Endothelial cell of umbilical vein (primary cell): ENCODE data around the gene TBPL1. TPM values are rescaled to one million over a fixed set of nuclear protein-coding genes. Genes with fewer than 3 reads are reported as not detected.
A peak's percentile ranks its signal among the peaks of the same experiment; 100 is the strongest.

Source experiments
- BruUV-seq: library from RNA; stranded (reverse); fragments of 400-500 nt; replicated peaks from 2 replicates; lab custom pipeline; 2021; lab: Mats Ljungman, UMichigan
- CTCF ChIA-PET: fragments of 300-600, 350-600 bp; sonication (Branson Sonifier 250); formaldehyde crosslinking; loops from one replicate; lab custom pipeline; 2021; ENCODE audit warnings: antibody characterized with exemption, inconsistent platforms; lab: Charles Lee
- POLR2A ChIA-PET: fragments of 300-600, 350-600 bp; sonication (Branson Sonifier 250); formaldehyde crosslinking; loops from one replicate; lab custom pipeline; 2021; ENCODE audit warnings: antibody characterized with exemption, inconsistent platforms; lab: Charles Lee
- DNase-seq: peaks from one replicate; pipeline ENCODE4 v3.0.0-alpha.2; 2011; ENCODE audit warnings: low read depth, low spot score
- FAIRE-seq: peaks from 2 replicates; lab custom pipeline; 2011; peaks lifted over from hg19 to GRCh38; lab: Jason Lieb, UNC
- H2AFZ ChIP-seq: 2 replicates; pipeline ENCODE4 v1.6.0; 2012; ENCODE audit warnings: low read depth, low read length, control low read depth, inconsistent platforms
- H3K27ac ChIP-seq: 2 replicates; pipeline ENCODE4 v1.5.1; 2011; ENCODE audit warnings: low read depth, mild to moderate bottlenecking, control low read depth, low read length, moderate library complexity; ENCODE audit not compliant: insufficient read depth
- H3K27me3 ChIP-seq, 2 experiments: 2 replicates each; pipeline versions ENCODE4 v1.6.0 to v1.6.1; 2011; ENCODE audit warnings: low read length in 2 of 2, mixed read lengths in 1 of 2; ENCODE audit not compliant: control insufficient read depth in 2 of 2, insufficient read depth in 2 of 2
- H3K36me3 ChIP-seq, 2 experiments: 2 replicates in 1 of 2; 3 replicates in 1 of 2; pipeline ENCODE4 v1.5.1; 2011; ENCODE audit warnings: low read length in 2 of 2, mild to moderate bottlenecking in 1 of 2, moderate library complexity in 1 of 2; ENCODE audit not compliant: control insufficient read depth in 2 of 2, insufficient read depth in 2 of 2; ENCODE audit errors: extremely low read depth in 1 of 2
- H3K4me1 ChIP-seq: 3 replicates; pipeline ENCODE4 v1.5.1; 2011; ENCODE audit warnings: mild to moderate bottlenecking, low read length; ENCODE audit not compliant: control insufficient read depth, insufficient read depth; ENCODE audit errors: extremely low read depth
- H3K4me2 ChIP-seq: 2 replicates; pipeline ENCODE4 v1.6.1; 2011; ENCODE audit warnings: low read length, control low read depth, mixed read lengths; ENCODE audit not compliant: insufficient read depth
- H3K4me3 ChIP-seq, 3 experiments: fragments of 200-600 bp in 1 of 3; sonication (generic), shearing (Covaris generic) in 1 of 3; replicated peaks in 1 of 3; 2 replicates each; pipeline ENCODE4 v1.5.1; 2011 to 2016; ENCODE audit warnings: control low read depth in 3 of 3, low read length in 3 of 3, mild to moderate bottlenecking in 2 of 3, inconsistent platforms in 1 of 3, low read depth in 1 of 3, moderate library complexity in 1 of 3; ENCODE audit not compliant: insufficient read depth in 1 of 3
- H3K79me2 ChIP-seq: 2 replicates; pipeline ENCODE4 v1.6.0; 2012; ENCODE audit warnings: low read length, inconsistent platforms; ENCODE audit not compliant: control insufficient read depth, insufficient read depth
- H3K9ac ChIP-seq: replicated peaks from 2 replicates; pipeline ENCODE3; 2011; ENCODE audit warnings: low read length, control low read depth; ENCODE audit not compliant: insufficient read depth; ENCODE audit errors: extremely low read depth
- H3K9me1 ChIP-seq: replicated peaks from 3 replicates; pipeline ENCODE4 v1.6.0; 2011; ENCODE audit warnings: mild to moderate bottlenecking, low read length; ENCODE audit not compliant: control insufficient read depth, insufficient read depth; ENCODE audit errors: extremely low read depth
- H3K9me3 ChIP-seq: replicated peaks from 2 replicates; pipeline ENCODE4 v1.5.1; 2012; ENCODE audit warnings: low read length, inconsistent platforms; ENCODE audit not compliant: control insufficient read depth, insufficient read depth
- H4K20me1 ChIP-seq: replicated peaks from 2 replicates; pipeline ENCODE3; 2011; ENCODE audit warnings: mild to moderate bottlenecking, low read length; ENCODE audit not compliant: control insufficient read depth, insufficient read depth; ENCODE audit errors: extremely low read depth
- EZH2 ChIP-seq: IDR thresholded peaks from 2 replicates; pipeline ENCODE4 v1.6.1; 2012; ENCODE audit warnings: borderline replicate concordance, low read depth, mild to moderate bottlenecking, moderate library complexity, low read length, inconsistent platforms; ENCODE audit not compliant: severe bottlenecking
- FOS ChIP-seq: IDR thresholded peaks from 2 replicates; pipeline ENCODE4 v1.6.1; 2011; ENCODE audit warnings: mild to moderate bottlenecking, low read length, moderate library complexity, borderline replicate concordance; ENCODE audit not compliant: insufficient read depth
- GATA2 ChIP-seq: IDR thresholded peaks from 2 replicates; pipeline ENCODE4 v1.7.0; 2011; ENCODE audit warnings: low read depth, mild to moderate bottlenecking, moderate library complexity, mixed read lengths, low read length; ENCODE audit not compliant: insufficient read length, insufficient read depth
- JUN ChIP-seq: IDR thresholded peaks from 2 replicates; pipeline ENCODE4 v1.6.1; 2011; ENCODE audit warnings: borderline replicate concordance, low read depth; ENCODE audit not compliant: insufficient read length, insufficient read depth
- MYC ChIP-seq: IDR thresholded peaks from one replicate; pipeline ENCODE4 v1.6.1; 2011; ENCODE audit warnings: mild to moderate bottlenecking, low read depth, low read length
- POLR2A ChIP-seq: IDR thresholded peaks from 2 replicates; pipeline ENCODE4 v1.6.1; 2012; ENCODE audit warnings: low read depth, mild to moderate bottlenecking, control low read depth, low read length
- POLR2AphosphoS5 ChIP-seq: IDR thresholded peaks from 2 replicates; pipeline ENCODE4 v1.6.1; 2012; ENCODE audit warnings: low read depth, mild to moderate bottlenecking, control low read depth, low read length, moderate library complexity; ENCODE audit not compliant: insufficient read depth
- dilution Hi-C: fragments of 300-500 bp; cut with MboI; formaldehyde crosslinking; loops from one replicate; pipeline ENCODE4 v1.15.0; 2019; ENCODE audit warnings: low sequenced_read_pairs; ENCODE audit not compliant: extremely low pct_ligation_motif_present
- intact Hi-C: fragments of 100-400 bp; cut with micrococcal nuclease; formaldehyde crosslinking; loops from one replicate; pipeline ENCODE4 v1.10.0; 2022
- polyA plus RNA-seq, 4 experiments: library from polyadenylated mRNA; depleted of rRNA in 3 of 4; stranded (reverse) in 3 of 4; unstranded in 1 of 4; fragments of >200 nt; gene quantifications; 2 replicates each; pipeline versions ENCODE4 v1.2.1 to v1.2.3, GENCODE V29; 2011 to 2012; ENCODE audit warnings: missing spikeins in 1 of 4
- total RNA-seq: library from RNA; stranded (reverse); gene quantifications from 2 replicates; pipeline ENCODE4 v1.2.3, GENCODE V29; 2021
- TF ChIP-seq, protein P1 (sequence below), 2 donors: IDR thresholded peaks; 1 replicate in 1 of 2; 2 replicates in 1 of 2; pipeline ENCODE4 v1.5.1; 2011; ENCODE audit warnings: low read length in 2 of 2, mild to moderate bottlenecking in 2 of 2, moderate library complexity in 2 of 2, control low read depth in 1 of 2, inconsistent platforms in 1 of 2, low read depth in 1 of 2; ENCODE audit not compliant: insufficient read depth in 1 of 2; ENCODE audit errors: extremely low read depth in 1 of 2
- TF ChIP-seq, protein P2 (sequence below): IDR thresholded peaks from 2 replicates; pipeline ENCODE4 v1.6.1; 2011; ENCODE audit not compliant: insufficient read depth, insufficient read length

The TBPL1 gene
- total and polyA plus RNA-seq, 2 donors (not counting 3 experiments of a cell fraction or from before 2014, with no cell fraction given), result 19.6 to 31.2 TPM

DNA sequence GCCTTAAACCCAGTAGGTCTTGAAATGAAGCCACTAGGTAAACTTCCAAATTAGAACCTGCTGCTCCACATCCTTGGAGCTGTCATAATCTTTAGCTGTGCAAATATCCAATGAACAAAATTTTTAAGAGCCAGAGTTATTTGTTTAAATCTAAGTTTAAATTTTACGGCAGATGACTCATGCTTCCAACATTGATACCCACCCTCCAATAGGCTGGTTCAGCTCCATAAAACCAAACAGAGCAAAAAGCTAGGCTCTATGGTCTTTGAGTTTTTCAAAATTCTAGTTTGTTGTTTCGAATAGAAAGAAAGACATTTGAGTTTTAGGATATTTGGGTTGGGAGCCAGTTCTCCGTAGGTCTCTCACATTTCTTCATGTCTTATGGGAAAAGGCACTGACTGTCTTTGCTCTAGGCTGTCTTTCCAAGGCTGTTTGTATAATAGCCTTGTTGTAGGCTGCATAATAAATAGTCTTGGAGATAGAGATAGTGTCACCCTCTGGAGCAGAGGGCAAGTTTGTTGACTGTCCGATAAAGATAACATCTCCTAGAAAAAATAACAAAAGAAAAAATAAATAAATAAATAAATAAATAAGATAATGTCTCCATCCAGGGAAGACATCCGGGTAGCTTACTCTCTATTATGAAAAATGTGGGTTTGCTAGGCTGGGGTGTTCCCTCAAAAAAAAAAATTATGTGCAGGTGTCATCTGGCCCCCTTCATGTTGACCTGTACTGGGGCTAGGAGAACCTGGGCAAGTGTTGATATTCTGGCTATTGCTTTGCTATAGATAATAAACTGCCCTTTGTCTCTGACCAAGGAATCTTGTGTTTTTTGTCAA is 62.9 kb downstream of the TBPL1 start:
- Histone ChIP-seq H2AFZ (no peak overlapping the region), H3K79me2 (no peaks in the 10 kb centered on the region), H3K27me3 (peaks cover 3% of the 10 kb centered on the region in 2 experiments), H3K9me1 (no peaks in the 10 kb centered on the region), H3K36me3 (no peaks in the 10 kb centered on the region), H3K4me2 (no peak overlapping the region), H3K27ac (no peak overlapping the region), H3K9me3 (no peaks in the 10 kb centered on the region), H3K4me3 (no peak overlapping the region), H3K9ac (no peak overlapping the region), H4K20me1 (no peaks in the 10 kb centered on the region), H3K4me1 (no peaks in the 10 kb centered on the region)
- dilution Hi-C loops (no loop called here), intact Hi-C loops (no loop called here)
- POLR2A ChIA-PET, result no interaction called here
- FAIRE-seq (no peak), DNase-seq (no peak)
- no peak for TF ChIP-seq POLR2AphosphoS5
- CTCF ChIA-PET, result interaction anchor here (2.3 kb wide), 1 partner anchor 48 kb away, joined by 7 read pairs; no protein-coding TSS in a partner anchor
- BruUV-seq, result no TSS peak

DNA sequence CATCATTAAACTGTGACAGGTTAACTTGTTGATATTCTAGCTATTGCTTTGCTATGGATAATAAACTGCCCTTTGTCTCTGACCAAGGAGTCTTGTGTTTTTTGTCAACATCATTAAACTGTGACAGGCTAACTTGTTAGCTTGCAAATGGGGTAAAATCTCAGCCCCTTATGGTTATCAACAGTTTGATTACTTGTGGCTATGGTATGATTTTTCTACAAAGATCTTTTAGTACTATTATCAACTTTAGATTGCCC is 63.5 kb downstream of the TBPL1 start:
- no peaks in the 10 kb centered on the region for H3K79me2 ChIP-seq
- H3K27me3 ChIP-seq, result peaks cover 2 to 4% of the 10 kb centered on the region in 2 experiments
- BruUV-seq, result no TSS peak
- CTCF ChIA-PET, result interaction anchor here (2.3 kb wide), 1 partner anchor 47 kb away, joined by 7 read pairs; no protein-coding TSS in a partner anchor
- FAIRE-seq, result peak; percentile 38
- no peaks in the 10 kb centered on the region for H3K4me1 ChIP-seq
- no peaks in the 10 kb centered on the region for H3K9me3 ChIP-seq
- no peak overlapping the region for H3K4me3 ChIP-seq
- no peak overlapping the region for H3K4me2 ChIP-seq
- H2AFZ ChIP-seq, result no peak overlapping the region
- H3K27ac ChIP-seq, result no peak overlapping the region
- no peaks in the 10 kb centered on the region for H3K9me1 ChIP-seq
- no peak for DNase-seq
- intact Hi-C loops, result no loop called here
- H4K20me1 ChIP-seq, result no peaks in the 10 kb centered on the region
- no peak for TF ChIP-seq FOS
- no peak for TF ChIP-seq GATA2
- TF ChIP-seq POLR2A, result no peak
- TF ChIP-seq MYC, result no peak
- TF ChIP-seq, protein P1, sequence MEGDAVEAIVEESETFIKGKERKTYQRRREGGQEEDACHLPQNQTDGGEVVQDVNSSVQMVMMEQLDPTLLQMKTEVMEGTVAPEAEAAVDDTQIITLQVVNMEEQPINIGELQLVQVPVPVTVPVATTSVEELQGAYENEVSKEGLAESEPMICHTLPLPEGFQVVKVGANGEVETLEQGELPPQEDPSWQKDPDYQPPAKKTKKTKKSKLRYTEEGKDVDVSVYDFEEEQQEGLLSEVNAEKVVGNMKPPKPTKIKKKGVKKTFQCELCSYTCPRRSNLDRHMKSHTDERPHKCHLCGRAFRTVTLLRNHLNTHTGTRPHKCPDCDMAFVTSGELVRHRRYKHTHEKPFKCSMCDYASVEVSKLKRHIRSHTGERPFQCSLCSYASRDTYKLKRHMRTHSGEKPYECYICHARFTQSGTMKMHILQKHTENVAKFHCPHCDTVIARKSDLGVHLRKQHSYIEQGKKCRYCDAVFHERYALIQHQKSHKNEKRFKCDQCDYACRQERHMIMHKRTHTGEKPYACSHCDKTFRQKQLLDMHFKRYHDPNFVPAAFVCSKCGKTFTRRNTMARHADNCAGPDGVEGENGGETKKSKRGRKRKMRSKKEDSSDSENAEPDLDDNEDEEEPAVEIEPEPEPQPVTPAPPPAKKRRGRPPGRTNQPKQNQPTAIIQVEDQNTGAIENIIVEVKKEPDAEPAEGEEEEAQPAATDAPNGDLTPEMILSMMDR (IDR thresholded peaks at IDR 0.05; ENCODE audit: extremely low read depth in 1 of 2, insufficient read depth in 1 of 2, low read depth in 1 of 2, low read length in 2 of 2), result no peak
- TF ChIP-seq, protein P2, sequence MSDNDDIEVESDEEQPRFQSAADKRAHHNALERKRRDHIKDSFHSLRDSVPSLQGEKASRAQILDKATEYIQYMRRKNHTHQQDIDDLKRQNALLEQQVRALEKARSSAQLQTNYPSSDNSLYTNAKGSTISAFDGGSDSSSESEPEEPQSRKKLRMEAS, result no peak
- TF ChIP-seq EZH2, result no peak
- no peak for TF ChIP-seq JUN
- no peak for TF ChIP-seq POLR2AphosphoS5
- H3K36me3 ChIP-seq, result no peaks in the 10 kb centered on the region
- dilution Hi-C loops, result no loop called here
- no peak overlapping the region for H3K9ac ChIP-seq
- POLR2A ChIA-PET, result no interaction called here
